HEK293T (cell line): ENCODE data around the gene CD68.
A peak's percentile ranks its signal among the peaks of the same experiment; 100 is the strongest.

Experiments used
- CTCF ChIA-PET: fragments of 350-600 bp; formaldehyde crosslinking; extraction: SDS; loops from one replicate; lab custom pipeline; 2021; ENCODE audit warnings: antibody characterized with exemption, inconsistent platforms; lab: Yijun Ruan, JAX
- POLR2A ChIA-PET: fragments of 350-600 bp; formaldehyde crosslinking; extraction: SDS; loops from one replicate; lab custom pipeline; 2020; ENCODE audit warnings: antibody characterized with exemption, inconsistent platforms; lab: Yijun Ruan, JAX
- DNase-seq: peaks from one replicate; pipeline ENCODE4 v3.0.0; 2012; ENCODE audit warnings: mixed read lengths; ENCODE audit errors: extremely low spot score
- ARNT ChIP-seq: fragments of 450-650 bp; IDR thresholded peaks from 2 replicates; pipeline ENCODE4 v1.6.1; 2017; ENCODE audit warnings: mild to moderate bottlenecking
- BHLHE40 ChIP-seq: fragments of 450-650 bp; IDR thresholded peaks from 2 replicates; pipeline ENCODE4 v1.6.1; 2016; ENCODE audit warnings: mild to moderate bottlenecking, moderate library complexity, borderline replicate concordance
- CTBP1 ChIP-seq: fragments of 450-650 bp; IDR thresholded peaks from 2 replicates; pipeline ENCODE4 v1.6.1; 2016; ENCODE audit warnings: borderline replicate concordance
- ELF4 ChIP-seq: fragments of 450-650 bp; IDR thresholded peaks from 2 replicates; pipeline ENCODE4 v1.6.1; 2017; ENCODE audit warnings: antibody characterized with exemption
- FOXA1 ChIP-seq: fragments of 450-650 bp; IDR thresholded peaks from 2 replicates; pipeline ENCODE4 v1.6.1; 2016; ENCODE audit warnings: mild to moderate bottlenecking
- FOXK2 ChIP-seq: fragments of 450-650 bp; IDR thresholded peaks from 2 replicates; pipeline ENCODE4 v1.6.1; 2016; ENCODE audit warnings: mild to moderate bottlenecking
- FOXM1 ChIP-seq: fragments of 450-650 bp; IDR thresholded peaks from 2 replicates; pipeline ENCODE4 v1.6.1; 2017; ENCODE audit warnings: mild to moderate bottlenecking, borderline replicate concordance
- HDGF ChIP-seq: fragments of 450-650 bp; IDR thresholded peaks from 2 replicates; pipeline ENCODE4 v1.6.1; 2017; ENCODE audit warnings: antibody characterized with exemption, borderline replicate concordance
- L3MBTL2 ChIP-seq: fragments of 450-650 bp; conservative IDR thresholded peaks from 2 replicates; pipeline ENCODE4 v1.6.1; 2016; ENCODE audit warnings: mild to moderate bottlenecking
- LEF1 ChIP-seq: fragments of 450-650 bp; IDR thresholded peaks from 2 replicates; pipeline ENCODE4 v1.6.1; 2017; ENCODE audit warnings: mild to moderate bottlenecking, borderline replicate concordance
- NFRKB ChIP-seq: fragments of 450-650 bp; IDR thresholded peaks from 2 replicates; pipeline ENCODE4 v1.6.1; 2016; ENCODE audit warnings: mild to moderate bottlenecking, moderate library complexity
- PKNOX1 ChIP-seq: fragments of 450-650 bp; IDR thresholded peaks from 2 replicates; pipeline ENCODE4 v1.6.1; 2016
- SP1 ChIP-seq: fragments of 450-650 bp; IDR thresholded peaks from 2 replicates; pipeline ENCODE4 v1.6.1; 2017
- SUZ12 ChIP-seq: fragments of 450-650 bp; IDR thresholded peaks from 2 replicates; pipeline ENCODE4 v1.6.1; 2016; ENCODE audit warnings: mild to moderate bottlenecking
- TARDBP ChIP-seq: fragments of 450-650 bp; IDR thresholded peaks from 2 replicates; pipeline ENCODE4 v1.6.1; 2016
- ZNF384 ChIP-seq: fragments of 450-650 bp; IDR thresholded peaks from 2 replicates; pipeline ENCODE4 v1.6.1; 2016

Gene CD68

DNA sequence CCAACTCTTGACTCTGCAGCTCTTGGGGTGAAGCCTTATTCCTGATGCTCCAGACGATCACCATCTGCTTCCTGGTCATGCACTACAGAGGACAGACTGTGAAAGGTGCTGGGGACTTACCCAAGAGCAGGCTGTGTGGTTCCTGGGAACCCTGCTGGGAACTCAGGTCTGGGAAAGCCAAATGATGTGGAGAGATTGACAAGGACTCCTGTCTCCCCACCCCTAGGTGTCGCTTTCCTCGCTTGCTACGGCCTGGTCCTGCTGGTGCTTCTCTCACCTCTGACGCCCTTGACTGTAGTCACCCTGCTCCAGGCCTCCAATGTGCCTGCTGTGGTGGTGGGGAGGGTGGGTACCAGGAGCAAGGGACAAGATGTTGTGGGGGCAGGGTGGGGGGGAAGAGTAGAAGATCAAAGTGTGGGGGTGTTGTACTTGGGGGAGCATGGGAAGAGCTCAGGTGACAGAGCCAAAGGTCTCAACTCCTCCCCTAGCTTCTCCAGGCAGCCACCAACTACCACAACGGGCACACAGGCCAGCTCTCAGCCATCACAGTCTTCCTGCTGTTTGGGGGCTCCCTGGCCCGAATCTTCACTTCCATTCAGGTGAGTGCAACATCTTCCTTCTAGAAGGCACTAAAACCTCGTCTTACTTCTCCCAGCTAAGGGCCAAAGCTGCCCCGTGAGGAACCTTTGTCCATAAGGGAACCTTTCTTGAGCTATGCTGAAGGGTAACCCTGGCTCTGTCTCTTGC lies 7.4 kb downstream of the CD68 start:
- TF ChIP-seq FOXK2, result no peak
- TF ChIP-seq PKNOX1, result peak; percentile 77
- peak; percentile 61 for DNase-seq
- POLR2A ChIA-PET, result interaction anchor here (0.6 to 1.2 kb wide), 6 partner anchors 13 to 181 kb away, joined by 3 to 7 read pairs (median 4); partner anchors contain the start of genes FXR2 and WRAP53
- CTCF ChIA-PET, result interaction anchor here (0.8 to 0.9 kb wide), 2 partner anchors 23 to 100 kb away, joined by 3 to 4 read pairs; partner anchors contain the start of gene TP53

GRCh38 chr17:7587420-7588151 lies 8.1 kb downstream of the CD68 start:
- ChIA-PET CTCF (interaction anchor here (0.8 to 0.9 kb wide), 2 partner anchors 22 to 100 kb away, joined by 3 to 4 read pairs; partner anchors contain the start of gene TP53), POLR2A (interaction anchor here (0.6 to 1.2 kb wide), 5 partner anchors 14 to 182 kb away, joined by 3 to 7 read pairs (median 4); partner anchors contain the start of genes FXR2 and WRAP53)
- no peak for TF ChIP-seq SP1
- no peak for TF ChIP-seq PKNOX1
- TF ChIP-seq HDGF, result no peak
- TF ChIP-seq ZNF384, result no peak
- TF ChIP-seq L3MBTL2, result no peak
- TF ChIP-seq FOXK2, result no peak
- no peak for TF ChIP-seq FOXM1
- no peak for TF ChIP-seq NFRKB
- no peak for TF ChIP-seq FOXA1
- TF ChIP-seq ARNT, result no peak
- TF ChIP-seq LEF1, result no peak
- TF ChIP-seq TARDBP, result no peak
- no peak for TF ChIP-seq ELF4
- no peak for TF ChIP-seq BHLHE40
- no peak for TF ChIP-seq SUZ12
- TF ChIP-seq CTBP1, result no peak
- no peak for DNase-seq

GRCh38 chr17:7588553-7589203 lies 9.2 kb downstream of the CD68 start:
- ChIA-PET CTCF (interaction anchor here (0.5 kb wide), 1 partner anchor 39 kb away, joined by 3 read pairs; no protein-coding TSS in a partner anchor), POLR2A (interaction anchor here (2.7 kb wide), 1 partner anchor 98 kb away, joined by 13 read pairs; the partner anchor contains the start of genes TP53 and WRAP53)
- no peak for TF ChIP-seq ARNT
- TF ChIP-seq NFRKB, result no peak
- TF ChIP-seq FOXM1, result no peak
- no peak for TF ChIP-seq FOXK2
- TF ChIP-seq CTBP1, result no peak
- no peak for DNase-seq

- TF ChIP-seq NFRKB (no peak), FOXK2 (no peak), TARDBP (no peak), FOXM1 (no peak), BHLHE40 (no peak), PKNOX1 (no peak)
- DNase-seq, result no peak
- ChIA-PET POLR2A (interaction anchor here (0.8 to 2.7 kb wide), 3 partner anchors 13 to 98 kb away, joined by 3 to 13 read pairs (median 3); partner anchors contain the start of genes SAT2, TP53 and WRAP53), CTCF (interaction anchor here (0.5 kb wide), 1 partner anchor 38 kb away, joined by 3 read pairs; no protein-coding TSS in a partner anchor)
Measured at GRCh38 chr17:7589204-7589868, 9.9 kb downstream of the CD68 start.

GRCh38 chr17:7589891-7590691 lies 10.7 kb downstream of the CD68 start, which contains the start of gene SOX15:
Gene SOX15 (minus strand): TSS chr17:7590094. CDS start chr17:7589676, 418 bp downstream.
- ChIA-PET POLR2A (interaction anchor here (0.8 to 2.7 kb wide), 3 partner anchors 13 to 97 kb away, joined by 3 to 13 read pairs (median 3); partner anchors contain the start of genes SAT2, TP53 and WRAP53), CTCF (no interaction called here)
- no peak for DNase-seq
- TF ChIP-seq ARNT (no peak), FOXA1 (no peak), ELF4 (no peak), PKNOX1 (no peak), SP1 (no peak), ZNF384 (no peak), HDGF (no peak), NFRKB (no peak), LEF1 (no peak), TARDBP (no peak), CTBP1 (no peak), SUZ12 (no peak), L3MBTL2 (no peak), BHLHE40 (no peak), FOXK2 (no peak), FOXM1 (no peak)
